ENCODE results near the gene CLDN16. TPM values are rescaled to one million over a fixed set of nuclear protein-coding genes. Genes with fewer than 3 reads are reported as not detected.

The CLDN16 gene
- total and polyA plus RNA-seq, 9 of the 15 experiments (the other 6 are each of a cell fraction or from before 2014, with no cell fraction given) = 0.04 to 0.11 (median 0.04) TPM; not detected in 6

DNA sequence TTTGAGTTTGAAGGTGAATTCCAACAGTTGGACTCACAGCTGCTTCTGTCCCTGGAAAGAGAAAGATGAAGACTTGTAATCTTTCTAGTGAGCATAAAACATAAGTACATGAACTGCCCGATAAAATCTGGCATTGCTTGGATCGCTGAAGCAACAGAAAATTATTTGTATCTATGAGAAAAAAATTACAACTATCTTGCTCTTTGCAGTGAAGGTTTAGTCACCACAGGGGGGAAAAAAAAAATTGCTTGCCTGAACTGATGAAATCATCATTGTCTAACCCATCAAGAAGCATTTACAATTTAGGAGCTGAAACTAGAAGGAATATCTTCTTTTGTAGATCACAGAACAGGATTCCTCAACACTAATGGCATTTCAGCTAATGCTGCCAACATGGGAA lies 41.7 kb downstream of the CLDN16 start:
- intact Hi-C loops (cut with micrococcal nuclease) (no loop called here), in situ Hi-C loops (cut with MboI) (no loop called here)
- Histone ChIP-seq H3K9me3 (replicated peaks; ENCODE audit: control insufficient read depth, insufficient read depth, low read depth, low read length) (no peaks in the 10 kb centered on the region; the same call in 1 of the 2 replicates), H3K4me2 (ENCODE audit: insufficient read depth, low read length) (no peak overlapping the region), H3K9ac (ENCODE audit: insufficient read depth in 1 of 2, low read depth in 2 of 2, low read length in 2 of 2) (no peak overlapping the region), H3K9me1 (ENCODE audit: control insufficient read depth, insufficient read depth, low read length) (no peaks in the 10 kb centered on the region), H3K36me3 (ENCODE audit: control insufficient read depth, insufficient read depth, low read length) (no peaks in the 10 kb centered on the region), H3K4me3 (no peak overlapping the region), H3K79me2 (ENCODE audit: control insufficient read depth, insufficient read depth, low read length) (no peaks in the 10 kb centered on the region), H2AFZ (ENCODE audit: low read depth, low read length) (no peak overlapping the region), H3K4me1 (replicated peaks in 1 of 2; ENCODE audit: control insufficient read depth in 2 of 2, insufficient read depth in 2 of 2, low read length in 2 of 2) (no peaks in the 10 kb centered on the region), H3K27me3 (ENCODE audit: control insufficient read depth in 2 of 2, insufficient read depth in 2 of 2, low read length in 2 of 2) (no peaks in the 10 kb centered on the region), H4K20me1 (replicated peaks; ENCODE audit: control insufficient read depth, insufficient read depth, low read length) (no peaks in the 10 kb centered on the region), H3K27ac (ENCODE audit: extremely low read depth, low read depth, low read length) (no peak overlapping the region)
- FAIRE-seq (no peak), DNase-seq (ENCODE audit: extremely low read depth in 1 of 4, low spot score in 3 of 4) (no peak), ATAC-seq (no peak)
- no TSS peak for BruUV-seq (replicated peaks)
- TF ChIP-seq MAFK (IDR thresholded peaks at IDR 0.05; ENCODE audit: low read length) (no peak), XRCC4 (IDR thresholded peaks at IDR 0.05; ENCODE audit: extremely low read depth, insufficient read depth, insufficient read length) (no peak), ZNF217 (CRISPR knock-in tag; IDR thresholded peaks at IDR 0.05) (no peak), HDAC2 (IDR thresholded peaks at IDR 0.05) (no peak), ZNF717 (CRISPR knock-in tag; IDR thresholded peaks at IDR 0.05) (no peak), BRF1 (IDR thresholded peaks at IDR 0.05; ENCODE audit: borderline replicate concordance, extremely low read depth, insufficient read length) (no peak), CBX1 (IDR thresholded peaks at IDR 0.05; ENCODE audit: low read depth) (no peak), EP300 (IDR thresholded peaks at IDR 0.05; ENCODE audit: low read length) (no peak), PYGO2 (tag; IDR thresholded peaks at IDR 0.05) (no peak), MCM3 (IDR thresholded peaks at IDR 0.05) (no peak), TAF1 (IDR thresholded peaks at IDR 0.05; ENCODE audit: control insufficient read depth, extremely low read depth, insufficient read depth, low read length, severe bottlenecking) (no peak), ZNF584 (CRISPR knock-in tag; IDR thresholded peaks at IDR 0.05; ENCODE audit: low read depth) (no peak)
- TF ChIP-seq, protein P1, sequence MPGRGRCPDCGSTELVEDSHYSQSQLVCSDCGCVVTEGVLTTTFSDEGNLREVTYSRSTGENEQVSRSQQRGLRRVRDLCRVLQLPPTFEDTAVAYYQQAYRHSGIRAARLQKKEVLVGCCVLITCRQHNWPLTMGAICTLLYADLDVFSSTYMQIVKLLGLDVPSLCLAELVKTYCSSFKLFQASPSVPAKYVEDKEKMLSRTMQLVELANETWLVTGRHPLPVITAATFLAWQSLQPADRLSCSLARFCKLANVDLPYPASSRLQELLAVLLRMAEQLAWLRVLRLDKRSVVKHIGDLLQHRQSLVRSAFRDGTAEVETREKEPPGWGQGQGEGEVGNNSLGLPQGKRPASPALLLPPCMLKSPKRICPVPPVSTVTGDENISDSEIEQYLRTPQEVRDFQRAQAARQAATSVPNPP (IDR thresholded peaks at IDR 0.05; ENCODE audit: borderline replicate concordance, insufficient read depth, insufficient read length) = no peak
- TF ChIP-seq, protein P2, sequence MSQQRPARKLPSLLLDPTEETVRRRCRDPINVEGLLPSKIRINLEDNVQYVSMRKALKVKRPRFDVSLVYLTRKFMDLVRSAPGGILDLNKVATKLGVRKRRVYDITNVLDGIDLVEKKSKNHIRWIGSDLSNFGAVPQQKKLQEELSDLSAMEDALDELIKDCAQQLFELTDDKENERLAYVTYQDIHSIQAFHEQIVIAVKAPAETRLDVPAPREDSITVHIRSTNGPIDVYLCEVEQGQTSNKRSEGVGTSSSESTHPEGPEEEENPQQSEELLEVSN (IDR thresholded peaks at IDR 0.05; ENCODE audit: borderline replicate concordance in 1 of 2, extremely low read depth in 1 of 2, insufficient read depth in 1 of 2, insufficient read length in 1 of 2, low read depth in 1 of 2, low read length in 1 of 2, poor library complexity in 1 of 2, severe bottlenecking in 1 of 2) = no peak
- TF ChIP-seq, protein P3, sequence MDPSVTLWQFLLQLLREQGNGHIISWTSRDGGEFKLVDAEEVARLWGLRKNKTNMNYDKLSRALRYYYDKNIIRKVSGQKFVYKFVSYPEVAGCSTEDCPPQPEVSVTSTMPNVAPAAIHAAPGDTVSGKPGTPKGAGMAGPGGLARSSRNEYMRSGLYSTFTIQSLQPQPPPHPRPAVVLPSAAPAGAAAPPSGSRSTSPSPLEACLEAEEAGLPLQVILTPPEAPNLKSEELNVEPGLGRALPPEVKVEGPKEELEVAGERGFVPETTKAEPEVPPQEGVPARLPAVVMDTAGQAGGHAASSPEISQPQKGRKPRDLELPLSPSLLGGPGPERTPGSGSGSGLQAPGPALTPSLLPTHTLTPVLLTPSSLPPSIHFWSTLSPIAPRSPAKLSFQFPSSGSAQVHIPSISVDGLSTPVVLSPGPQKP (CRISPR knock-in tag; IDR thresholded peaks at IDR 0.05) = no peak
- ChIA-PET CTCF (ENCODE audit: low intra/inter-chr PET ratio) (no interaction called here), POLR2A (no interaction called here)
- 0% methylated on average over 2 of the region's 2 CpGs for WGBS (ENCODE audit: insufficient coverage, low coverage, missing lambda C conversion rate)
